KOPT-K1 (cell line): ENCODE measurements around the gene SP1.
A peak's percentile ranks its signal among the peaks of the same experiment; 100 is the strongest.
"Not testable (repeated sequence)": the region's sequence is repeated elsewhere in the genome, so short reads cannot be mapped to it uniquely, and the experiment has no call there.

Experiments used
- H3K27ac ChIP-seq: fragments of 200-600 bp; sonication (generic); 2 replicates; pipeline ENCODE4 v1.5.1; 2016; ENCODE audit warnings: antibody characterized with exemption, mild to moderate bottlenecking, low read depth, low read length; ENCODE audit not compliant: poor library complexity, severe bottlenecking
- H3K36me3 ChIP-seq: fragments of 200-600 bp; sonication (generic); 2 replicates; pipeline ENCODE4 v1.5.1; 2017; ENCODE audit warnings: antibody characterized with exemption, mild to moderate bottlenecking, low read length, moderate library complexity; ENCODE audit not compliant: insufficient read depth
- H3K9me3 ChIP-seq: fragments of 200-600 bp; sonication (generic); 2 replicates; pipeline ENCODE4 v1.5.1; 2017; ENCODE audit warnings: antibody characterized with exemption, low read length, mild to moderate bottlenecking; ENCODE audit not compliant: insufficient read depth, poor library complexity, severe bottlenecking

SP1 gene

DNA sequence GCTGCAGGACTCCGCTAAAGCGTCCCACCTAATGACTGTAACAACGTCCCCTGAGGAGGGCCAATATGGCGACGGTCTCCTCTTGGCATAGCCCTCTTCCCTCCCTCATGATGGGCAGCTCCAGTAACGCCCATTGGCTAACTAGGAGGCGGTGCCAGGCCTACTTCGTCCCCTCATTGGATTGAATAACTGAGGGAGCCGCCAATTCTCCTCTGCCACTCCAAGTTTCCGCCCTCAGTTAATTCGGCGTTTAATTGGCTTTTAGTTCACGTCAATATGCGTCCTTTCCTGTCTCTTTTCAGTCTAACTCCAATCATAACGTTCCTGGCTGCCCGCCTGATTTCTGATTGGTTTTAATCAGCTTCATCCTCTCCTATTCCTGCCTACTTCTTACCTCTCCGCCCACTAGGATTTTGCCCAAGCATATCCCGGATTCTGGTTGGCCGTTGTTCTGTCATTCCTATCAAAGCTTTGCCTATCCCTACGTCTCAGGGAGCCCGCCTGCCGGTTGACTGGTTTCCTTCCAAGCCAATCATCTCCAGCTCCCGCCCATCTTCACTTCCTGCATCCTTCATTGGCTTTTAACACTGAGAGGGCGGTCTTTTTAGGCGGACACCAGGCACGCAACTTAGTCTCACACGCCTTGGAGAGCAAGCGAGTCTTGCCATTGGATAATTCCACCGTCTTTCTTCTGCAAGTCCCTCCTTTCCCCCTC lies 430 bp upstream of the SP1 start:
- H3K9me3 ChIP-seq, result no peaks in the 10 kb centered on the region
- peak overlapping the region; percentile 90 for H3K27ac ChIP-seq
- H3K36me3 ChIP-seq, result peaks cover 34% of the 10 kb centered on the region

DNA sequence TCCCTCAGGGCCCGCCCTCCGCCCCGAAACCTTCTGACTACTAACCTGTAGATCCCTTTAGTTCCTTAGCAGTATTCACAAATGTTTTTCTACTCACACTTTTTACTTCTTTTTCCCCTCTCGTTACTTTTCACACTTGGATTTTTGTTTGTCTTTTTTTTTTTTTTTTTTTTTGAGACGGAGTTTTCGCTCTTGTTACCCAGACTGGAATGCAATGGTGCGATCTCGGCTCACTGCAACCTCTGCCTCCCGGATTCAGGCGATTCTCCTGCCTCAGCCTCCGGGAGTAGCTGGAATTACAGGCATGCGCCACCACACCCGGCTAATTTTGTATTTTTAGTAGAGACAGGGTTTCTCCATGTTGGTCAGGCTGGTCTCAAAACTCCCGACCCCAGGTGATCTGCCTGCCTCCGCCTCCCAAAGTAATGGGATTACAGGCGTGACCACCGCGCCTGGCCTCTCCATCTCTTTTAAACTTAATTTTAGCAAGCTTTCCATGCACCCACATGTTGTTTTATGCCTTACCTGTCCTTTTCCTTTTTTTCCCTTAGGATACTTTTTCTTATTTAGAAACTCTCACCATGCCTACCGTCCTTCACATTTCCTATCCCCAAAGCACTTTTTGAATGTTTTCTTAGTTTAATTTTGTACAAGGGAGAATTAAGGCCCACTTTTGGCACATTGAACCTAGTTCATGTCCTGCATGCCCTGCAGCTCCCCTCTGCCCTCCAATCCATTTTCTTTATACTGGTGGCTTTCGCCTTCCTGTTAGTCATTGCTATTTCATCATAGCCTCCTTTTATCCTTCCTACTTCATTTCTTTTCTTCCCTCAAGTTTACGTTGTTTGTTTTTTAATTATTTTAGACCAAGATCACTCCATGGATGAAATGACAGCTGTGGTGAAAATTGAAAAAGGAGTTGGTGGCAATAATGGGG lies 1.1 kb downstream of the SP1 start:
- H3K9me3 ChIP-seq, result no peaks in the 10 kb centered on the region
- peaks cover 47% of the 10 kb centered on the region for H3K36me3 ChIP-seq
- peak overlapping the region; percentile 90 for H3K27ac ChIP-seq

DNA sequence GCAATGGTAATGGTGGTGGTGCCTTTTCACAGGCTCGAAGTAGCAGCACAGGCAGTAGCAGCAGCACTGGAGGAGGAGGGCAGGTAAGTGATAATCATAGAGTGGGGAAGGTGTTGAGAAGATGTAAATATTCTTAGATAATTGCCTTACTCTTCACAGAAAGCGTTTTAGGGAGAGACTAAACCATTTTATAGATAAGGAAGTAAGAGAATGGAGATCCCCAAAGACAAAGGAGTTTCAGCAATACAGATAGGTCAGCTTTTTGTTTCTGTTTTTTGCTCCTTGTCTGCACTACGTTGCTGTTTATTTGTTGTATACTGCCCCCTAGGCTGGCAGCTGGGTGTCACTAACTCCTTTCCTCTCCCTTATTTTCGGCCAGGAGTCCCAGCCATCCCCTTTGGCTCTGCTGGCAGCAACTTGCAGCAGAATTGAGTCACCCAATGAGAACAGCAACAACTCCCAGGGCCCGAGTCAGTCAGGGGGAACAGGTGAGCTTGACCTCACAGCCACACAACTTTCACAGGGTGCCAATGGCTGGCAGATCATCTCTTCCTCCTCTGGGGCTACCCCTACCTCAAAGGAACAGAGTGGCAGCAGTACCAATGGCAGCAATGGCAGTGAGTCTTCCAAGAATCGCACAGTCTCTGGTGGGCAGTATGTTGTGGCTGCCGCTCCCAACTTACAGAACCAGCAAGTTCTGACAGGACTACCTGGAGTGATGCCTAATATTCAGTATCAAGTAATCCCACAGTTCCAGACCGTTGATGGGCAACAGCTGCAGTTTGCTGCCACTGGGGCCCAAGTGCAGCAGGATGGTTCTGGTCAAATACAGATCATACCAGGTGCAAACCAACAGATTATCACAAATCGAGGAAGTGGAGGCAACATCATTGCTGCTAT lies 2.0 kb downstream of the SP1 start:
- H3K9me3 ChIP-seq, result no peaks in the 10 kb centered on the region
- H3K36me3 ChIP-seq, result peaks cover 57% of the 10 kb centered on the region
- peak overlapping the region; percentile 90 for H3K27ac ChIP-seq

DNA sequence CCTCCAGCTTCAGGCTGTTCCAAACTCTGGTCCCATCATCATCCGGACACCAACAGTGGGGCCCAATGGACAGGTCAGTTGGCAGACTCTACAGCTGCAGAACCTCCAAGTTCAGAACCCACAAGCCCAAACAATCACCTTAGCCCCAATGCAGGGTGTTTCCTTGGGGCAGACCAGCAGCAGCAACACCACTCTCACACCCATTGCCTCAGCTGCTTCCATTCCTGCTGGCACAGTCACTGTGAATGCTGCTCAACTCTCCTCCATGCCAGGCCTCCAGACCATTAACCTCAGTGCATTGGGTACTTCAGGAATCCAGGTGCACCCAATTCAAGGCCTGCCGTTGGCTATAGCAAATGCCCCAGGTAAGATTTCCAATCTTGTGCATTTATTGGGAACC lies 3.3 kb downstream of the SP1 start:
- H3K9me3 ChIP-seq, result no peaks in the 10 kb centered on the region
- H3K36me3 ChIP-seq, result peaks cover 69% of the 10 kb centered on the region
- no peak overlapping the region for H3K27ac ChIP-seq

DNA sequence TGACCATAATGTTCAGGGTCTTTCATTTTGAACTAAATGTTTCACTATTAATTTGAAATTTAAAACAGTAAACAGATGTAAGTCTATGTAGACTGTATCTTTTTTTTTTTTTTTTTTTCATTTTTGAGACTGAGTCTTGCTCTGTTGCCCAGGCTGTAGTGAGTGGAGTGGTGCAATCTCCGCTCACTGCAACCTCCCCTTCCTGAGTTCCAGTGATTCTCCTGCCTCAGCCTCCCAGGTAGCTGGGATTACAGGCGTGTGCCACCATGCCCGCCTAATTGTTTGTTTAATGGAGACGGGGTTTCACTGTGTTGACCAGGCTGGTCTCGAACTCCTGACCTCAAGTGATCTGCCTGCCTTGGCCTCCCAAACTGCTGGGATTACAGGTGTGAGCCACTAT lies 6.4 kb downstream of the SP1 start:
- H3K27ac ChIP-seq, H3K9me3 ChIP-seq: not testable (repeated sequence)
- peaks cover 95% of the 10 kb centered on the region for H3K36me3 ChIP-seq

DNA sequence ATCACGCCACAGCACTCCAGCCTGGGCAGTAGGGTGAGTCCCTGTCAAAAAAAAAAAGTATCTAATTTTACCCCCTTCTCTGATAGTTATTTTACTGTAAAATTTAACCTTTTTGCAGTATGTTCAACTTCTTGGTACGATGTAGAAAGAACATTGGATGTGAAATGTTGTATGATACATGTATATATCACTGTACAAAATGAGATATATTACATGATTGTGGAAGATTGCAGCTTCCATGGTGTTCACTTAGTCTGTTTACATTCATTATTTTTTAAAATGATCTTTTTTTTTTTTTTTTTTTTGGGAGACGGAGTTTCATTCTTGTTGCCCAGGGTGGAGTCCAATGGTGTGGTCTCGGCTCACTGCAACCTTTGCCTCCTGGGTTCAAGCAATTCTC lies 9.0 kb downstream of the SP1 start:
- Histone ChIP-seq H3K9me3 (no peaks in the 10 kb centered on the region), H3K27ac (no peak overlapping the region), H3K36me3 (peaks cover 87% of the 10 kb centered on the region)

DNA sequence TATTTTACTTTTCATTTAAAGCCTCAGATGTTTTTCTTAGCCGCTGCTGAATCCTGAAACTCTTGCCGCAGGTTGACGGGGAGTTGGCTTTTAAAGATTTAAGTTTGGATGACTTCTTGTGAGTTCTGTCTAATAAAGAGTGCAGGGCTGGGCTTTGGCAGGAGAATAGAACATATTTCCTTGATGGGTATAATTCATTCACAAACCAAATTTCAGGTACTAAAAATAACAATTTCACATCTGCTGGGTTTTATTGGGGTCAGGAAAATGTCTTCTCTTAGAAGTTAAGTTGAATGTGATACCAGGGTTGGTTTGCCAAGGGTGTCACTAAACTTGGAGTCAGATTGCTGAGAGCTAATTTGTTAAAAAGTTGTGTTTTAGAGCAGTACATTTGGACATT lies 9.7 kb downstream of the SP1 start:
- Histone ChIP-seq H3K27ac (no peak overlapping the region), H3K9me3 (no peaks in the 10 kb centered on the region), H3K36me3 (peaks cover 83% of the 10 kb centered on the region)

DNA sequence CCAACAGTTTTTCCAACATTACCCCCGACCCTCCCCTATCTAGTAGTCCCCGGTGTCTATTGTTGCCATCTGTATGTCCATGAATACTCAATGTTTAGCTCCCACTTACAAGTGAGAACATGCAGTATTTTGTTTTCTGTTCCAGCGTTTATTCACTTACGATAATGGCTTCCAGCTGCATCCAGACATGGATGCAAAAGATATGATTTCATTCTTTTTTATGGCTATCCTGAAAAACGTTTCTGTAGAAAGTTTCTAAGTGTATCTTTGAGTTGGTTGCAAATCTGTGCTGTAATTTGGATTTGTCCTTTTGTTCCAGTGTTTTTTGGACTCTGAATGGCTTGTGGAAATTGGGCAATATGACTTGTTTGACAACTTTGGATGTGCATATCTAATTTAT lies 11.7 kb downstream of the SP1 start:
- H3K36me3 ChIP-seq, result peaks cover 75% of the 10 kb centered on the region
- H3K27ac ChIP-seq, result no peak overlapping the region
- H3K9me3 ChIP-seq, result no peaks in the 10 kb centered on the region

DNA sequence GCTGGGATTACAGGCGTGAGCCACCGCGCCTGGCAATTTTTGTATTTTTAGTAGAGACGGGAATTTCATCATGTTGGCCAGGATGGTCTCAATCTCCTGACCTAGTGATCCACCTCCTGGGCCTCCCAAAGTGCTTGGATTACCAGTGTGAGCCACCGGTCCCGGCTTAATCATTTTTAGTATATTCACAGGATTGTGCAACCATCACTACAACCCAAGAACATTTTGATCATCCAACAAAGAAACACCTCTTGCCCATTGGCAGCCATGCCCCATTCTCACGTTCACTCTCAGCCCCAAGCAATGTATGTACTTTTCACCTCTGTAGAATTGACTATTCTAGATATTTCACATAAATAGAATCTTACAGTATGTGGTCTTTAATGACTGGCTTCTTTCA lies 19.9 kb downstream of the SP1 start:
- peaks cover 55% of the 10 kb centered on the region for H3K36me3 ChIP-seq
- no peak overlapping the region for H3K27ac ChIP-seq
- no peaks in the 10 kb centered on the region for H3K9me3 ChIP-seq

DNA sequence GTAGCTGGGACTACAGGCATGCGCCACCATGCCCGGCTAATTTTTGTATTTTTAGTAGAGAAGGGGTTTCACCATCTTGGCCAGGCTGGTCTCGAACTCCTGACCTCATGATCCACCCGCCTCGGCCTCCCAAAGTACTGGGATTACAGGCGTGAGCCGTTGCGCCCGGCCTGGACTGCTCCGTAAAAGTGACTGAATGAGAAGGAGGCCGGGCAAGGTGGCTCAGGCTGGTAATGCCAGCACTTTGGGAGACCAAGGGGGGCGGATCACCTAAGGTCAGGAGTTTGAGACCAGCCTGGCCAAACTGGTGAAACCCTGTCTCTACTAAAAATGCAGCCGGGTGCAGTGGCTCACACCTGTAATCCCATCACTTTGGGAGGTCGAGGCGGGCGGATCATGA lies 22.4 kb downstream of the SP1 start:
- H3K9me3 ChIP-seq, H3K27ac ChIP-seq: not testable (repeated sequence)
- H3K36me3 ChIP-seq, result peaks cover 61% of the 10 kb centered on the region

DNA sequence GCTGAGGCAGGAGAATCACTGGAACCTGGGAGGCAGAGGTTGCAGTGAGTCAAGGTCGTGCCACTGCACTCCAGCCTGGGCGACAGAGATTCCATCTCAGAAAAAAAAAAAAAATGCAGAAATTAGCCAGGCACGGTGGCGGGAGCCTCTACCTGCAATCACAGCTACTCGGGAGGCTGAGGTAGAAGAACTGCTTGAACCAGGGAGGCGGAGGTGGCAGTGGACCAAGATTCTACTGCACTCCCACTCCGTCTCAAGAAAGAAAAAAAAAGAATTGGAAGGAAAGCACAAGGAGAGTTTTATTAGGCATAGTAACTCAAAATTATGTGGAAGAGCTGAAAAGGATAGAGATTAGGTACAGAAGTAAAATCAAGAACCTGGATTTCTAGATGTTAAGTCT lies 22.9 kb downstream of the SP1 start:
- peaks cover 64% of the 10 kb centered on the region for H3K36me3 ChIP-seq
- H3K9me3 ChIP-seq, result no peaks in the 10 kb centered on the region
- no peak overlapping the region for H3K27ac ChIP-seq

DNA sequence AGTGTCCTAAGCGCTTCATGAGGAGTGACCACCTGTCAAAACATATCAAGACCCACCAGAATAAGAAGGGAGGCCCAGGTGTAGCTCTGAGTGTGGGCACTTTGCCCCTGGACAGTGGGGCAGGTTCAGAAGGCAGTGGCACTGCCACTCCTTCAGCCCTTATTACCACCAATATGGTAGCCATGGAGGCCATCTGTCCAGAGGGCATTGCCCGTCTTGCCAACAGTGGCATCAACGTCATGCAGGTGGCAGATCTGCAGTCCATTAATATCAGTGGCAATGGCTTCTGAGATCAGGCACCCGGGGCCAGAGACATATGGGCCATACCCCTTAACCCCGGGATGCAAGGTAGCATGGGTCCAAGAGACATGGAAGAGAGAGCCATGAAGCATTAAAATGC lies 31.0 kb downstream of the SP1 start:
- Histone ChIP-seq H3K36me3 (peaks cover 79% of the 10 kb centered on the region), H3K9me3 (no peaks in the 10 kb centered on the region), H3K27ac (no peak overlapping the region)

DNA sequence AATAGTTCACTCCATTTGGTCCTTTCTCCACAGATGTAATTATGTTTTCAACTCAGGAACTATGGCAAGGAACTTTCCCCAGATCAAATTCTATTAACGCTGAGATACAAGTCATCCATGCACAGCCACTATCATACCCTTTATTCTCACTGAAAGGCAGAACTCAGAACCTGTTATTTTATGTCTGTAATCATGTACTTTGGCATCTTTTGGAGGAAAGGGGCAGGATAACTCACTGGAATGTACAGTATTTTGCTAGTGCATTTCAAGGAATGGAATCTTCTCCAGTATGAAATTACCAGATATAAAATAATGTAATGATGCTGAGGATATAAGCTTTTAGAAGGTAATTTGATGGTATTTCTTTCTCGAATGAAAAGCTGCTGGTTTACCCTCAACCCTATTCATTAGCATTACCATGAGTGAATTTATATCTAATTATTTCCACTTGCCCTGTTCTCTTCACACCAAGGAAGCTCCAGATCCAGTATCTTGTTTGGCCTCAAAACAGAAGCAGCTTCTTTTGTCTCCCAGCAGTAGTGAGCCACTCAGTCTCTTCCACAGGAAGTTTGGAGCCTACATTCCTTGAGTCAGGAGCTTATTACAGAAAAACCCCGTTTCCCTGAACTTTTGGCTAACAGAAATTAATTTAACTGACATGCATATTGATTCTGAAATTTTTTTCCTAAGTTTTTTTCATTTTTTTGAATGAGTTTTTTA lies 33.7 kb downstream of the SP1 start:
- H3K9me3 ChIP-seq, result no peaks in the 10 kb centered on the region
- no peak overlapping the region for H3K27ac ChIP-seq
- H3K36me3 ChIP-seq, result peaks cover 54% of the 10 kb centered on the region

DNA sequence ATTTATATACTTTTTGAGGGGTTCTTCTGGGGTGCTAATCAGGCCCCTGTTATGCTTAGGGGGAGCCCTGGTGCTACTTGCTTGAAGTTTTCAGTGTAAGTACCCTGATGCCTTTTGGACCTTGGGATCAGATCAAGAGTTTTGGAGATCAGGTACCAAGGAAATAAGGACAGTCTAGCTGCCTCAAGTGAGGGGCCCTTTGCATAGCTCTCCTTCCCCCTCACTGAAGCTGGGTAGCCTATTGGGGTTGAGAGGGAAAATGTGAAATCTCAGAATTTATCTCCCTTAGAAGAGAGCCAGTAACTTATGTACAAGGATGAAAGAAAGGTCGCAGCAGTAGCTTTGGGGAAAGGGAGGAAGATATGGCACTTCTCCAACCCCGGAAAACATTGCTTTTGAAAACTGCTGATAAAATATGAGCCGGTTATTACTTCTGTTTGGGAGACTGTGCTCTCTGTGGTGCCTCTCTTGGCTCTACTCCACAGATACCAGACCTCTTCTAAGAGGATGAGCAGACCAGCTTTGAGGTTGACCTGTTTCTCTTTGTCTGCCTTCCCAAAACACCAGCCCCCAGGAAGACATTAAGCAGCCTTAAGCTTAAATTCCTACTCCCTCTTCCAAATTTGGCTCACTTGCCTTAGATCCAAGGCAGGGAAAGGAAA lies 34.9 kb downstream of the SP1 start:
- Histone ChIP-seq H3K27ac (no peak overlapping the region), H3K36me3 (peaks cover 41% of the 10 kb centered on the region), H3K9me3 (no peaks in the 10 kb centered on the region)
